ENCODE results near the gene HCN2. TPM values are rescaled to one million over a fixed set of nuclear protein-coding genes. Genes with fewer than 3 reads are reported as not detected.

HCN2 gene
- total and polyA plus RNA-seq, 8 donors = 0.12 to 0.82 (median 0.21) TPM

DNA sequence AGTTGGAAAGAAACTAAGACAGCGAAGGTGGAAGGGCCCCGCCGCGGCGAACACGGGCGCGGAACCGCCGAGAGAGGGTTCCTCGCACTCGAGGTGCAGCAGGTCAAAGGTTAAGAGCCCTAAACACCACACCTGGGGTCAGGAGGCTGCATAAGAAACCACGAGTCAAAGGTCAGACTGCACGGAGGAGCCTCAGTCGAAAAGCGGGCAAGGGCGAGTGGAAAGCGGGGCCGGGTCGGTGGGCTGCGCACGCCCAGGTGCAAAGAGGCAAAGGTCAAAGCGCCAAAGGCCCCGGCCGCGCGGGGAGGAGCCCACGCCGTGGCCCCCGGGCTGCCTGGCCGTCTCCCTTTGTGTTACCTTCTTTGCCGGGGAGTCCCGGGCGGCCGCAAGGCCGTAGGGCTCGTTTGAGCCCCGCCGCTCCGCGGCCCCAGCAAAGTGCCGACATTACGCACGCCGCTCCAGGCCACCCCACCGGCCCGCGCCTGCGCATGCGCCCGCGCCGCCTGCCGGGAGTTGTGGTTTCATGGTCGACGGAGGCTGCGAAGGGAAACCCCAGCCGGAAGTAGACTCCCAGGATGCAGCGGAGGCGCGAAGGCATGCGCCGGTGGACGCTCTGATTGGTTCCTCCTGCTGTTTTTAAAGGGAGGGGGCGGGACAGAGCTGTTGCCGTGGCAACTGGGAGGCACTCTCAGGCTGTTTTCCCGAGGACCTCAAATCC is 43.5 kb downstream of the HCN2 start, which contains the start of gene POLRMT:
Gene POLRMT, minus strand, starts transcription at position 470 of the 718 bp plus-strand sequence. Its CDS starts 25 bp downstream, at position 445.
- WGBS, 2 donors = 0% methylated on average over 63 to 67 of the region's 67 CpGs
- no peak for FAIRE-seq
- H3K27me3 ChIP-seq = no peaks in the 10 kb centered on the region
- H3K9me3 ChIP-seq = no peaks in the 10 kb centered on the region
- H3K27ac ChIP-seq = no peak within 1 kb of the TSS
- H3K4me1 ChIP-seq = peaks cover 0 to 5% (median 4%) of the 10 kb centered on the region in 3 donors
- ATAC-seq = peak; percentile 97 to 98 (median 98)
- DNase-seq = peak; percentile 97 to 100 (median 98)
- intact Hi-C loops (cut with DNase I) = no loop called here
- TF ChIP-seq CTCF (IDR thresholded peaks at IDR 0.05) = no peak
- no peaks in the 10 kb centered on the region for H3K36me3 ChIP-seq
- H3K4me3 ChIP-seq = peak within 1 kb of the TSS; percentile 74 to 99 (median 84)

DNA sequence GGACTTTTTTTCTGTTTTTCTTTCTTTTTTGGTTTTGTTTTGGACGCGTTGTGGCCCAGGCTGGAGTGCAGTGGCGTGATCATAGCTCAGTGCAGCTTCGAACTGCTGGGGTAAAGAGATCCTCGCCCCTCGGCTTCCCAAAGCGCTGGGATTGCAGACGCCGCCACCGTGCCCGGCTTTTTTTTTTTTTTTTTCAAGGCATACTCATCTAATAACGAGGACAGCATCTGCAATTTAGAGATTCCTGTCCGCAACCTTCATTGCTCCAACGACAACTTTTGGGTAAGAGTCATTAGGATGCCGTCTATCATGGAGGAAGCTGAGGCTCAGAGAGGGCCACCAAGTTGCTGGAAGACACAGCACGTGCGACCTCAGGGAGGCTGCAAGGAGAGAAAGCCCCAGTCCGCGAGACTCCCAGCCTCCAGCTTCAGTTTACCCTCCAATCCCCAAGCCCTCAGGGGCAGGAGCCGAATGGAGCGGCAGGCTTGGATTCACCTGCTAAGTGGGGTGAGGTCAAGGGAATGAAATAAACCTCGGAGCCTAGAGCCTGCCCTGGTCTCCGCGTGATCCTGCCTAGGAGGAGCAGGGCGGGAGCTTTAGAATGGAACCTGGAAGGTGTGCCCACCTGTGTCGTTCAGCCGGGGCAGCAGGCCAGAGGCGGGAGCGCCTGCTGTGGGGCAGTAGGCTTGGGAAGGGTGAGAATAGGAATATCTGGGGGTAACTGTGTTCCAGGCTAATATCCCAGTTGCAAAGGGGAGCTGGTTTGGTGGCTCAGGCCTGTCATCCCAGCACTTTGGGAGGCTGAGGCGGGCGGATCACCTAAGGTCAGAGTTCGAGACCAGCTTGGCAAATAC is 44.3 kb downstream of the HCN2 start:
- Histone ChIP-seq H3K36me3 (no peaks in the 10 kb centered on the region), H3K9me3 (no peaks in the 10 kb centered on the region), H3K4me1 (peaks cover 0 to 5% (median 4%) of the 10 kb centered on the region in 3 donors), H3K27me3 (no peaks in the 10 kb centered on the region), H3K27ac (no peak overlapping the region), H3K4me3 (peak overlapping the region; percentile 74 to 99 (median 84))
- intact Hi-C loops (cut with DNase I) = no loop called here
- FAIRE-seq (no peak), DNase-seq (no peak), ATAC-seq (peak; percentile 2 to 6 (median 4))
- no peak for TF ChIP-seq CTCF (IDR thresholded peaks at IDR 0.05)
- 20% methylated on average over 32 of the region's 32 CpGs for WGBS, 2 donors

GRCh38 chr19:634975-635652 is 45.4 kb downstream of the HCN2 start:
- ATAC-seq (no peak), FAIRE-seq (no peak), DNase-seq (peak in 1 of 6 donors; percentile 72)
- intact Hi-C loops (cut with DNase I) = no loop called here
- no peaks in the 10 kb centered on the region for H3K36me3 ChIP-seq
- H3K9me3 ChIP-seq = no peaks in the 10 kb centered on the region
- no peaks in the 10 kb centered on the region for H3K27me3 ChIP-seq
- H3K27ac ChIP-seq = no peak overlapping the region
- TF ChIP-seq CTCF (IDR thresholded peaks at IDR 0.05) = no peak
- H3K4me3 ChIP-seq = no peak overlapping the region
- H3K4me1 ChIP-seq = peaks cover 0 to 5% (median 4%) of the 10 kb centered on the region in 3 donors
- WGBS, 2 donors = 82% methylated on average over 16 of the region's 16 CpGs

DNA sequence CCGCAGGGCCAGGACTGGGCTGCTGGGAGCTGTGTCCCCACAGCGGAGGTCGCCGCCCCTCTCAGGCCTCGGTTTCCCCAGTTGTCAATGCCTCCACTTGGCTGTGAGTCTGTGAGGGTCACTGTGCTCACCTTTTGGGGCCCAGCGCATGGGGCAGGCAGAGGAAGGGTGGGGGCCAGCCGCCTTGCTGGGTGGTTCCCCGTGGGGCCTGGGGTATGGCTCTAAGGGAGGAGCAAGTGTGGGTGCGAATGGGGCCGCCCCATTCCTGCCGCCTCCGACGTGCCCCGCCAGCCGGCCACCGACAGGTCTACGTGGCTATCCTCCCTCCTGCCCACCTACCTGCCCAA is 49.2 kb downstream of the HCN2 start:
- WGBS, 2 donors = 63 to 64% methylated on average over 17 of the region's 17 CpGs
- peaks cover 0 to 4% (median 4%) of the 10 kb centered on the region in 3 donors for H3K4me1 ChIP-seq
- no peaks in the 10 kb centered on the region for H3K27me3 ChIP-seq
- H3K27ac ChIP-seq = no peak overlapping the region
- H3K9me3 ChIP-seq = no peaks in the 10 kb centered on the region
- intact Hi-C loops (cut with DNase I) = no loop called here
- no peaks in the 10 kb centered on the region for H3K36me3 ChIP-seq
- no peak for TF ChIP-seq CTCF (IDR thresholded peaks at IDR 0.05)
- H3K4me3 ChIP-seq = peak overlapping the region in 2 of 4 donors; percentile 18 to 44
- FAIRE-seq (no peak), ATAC-seq (no peak), DNase-seq (peak in 1 of 6 donors; percentile 76)

Measured in pancreas (tissue), 10 donors.